ENCODE data around the gene LRBA. TPM values are rescaled to one million over a fixed set of nuclear protein-coding genes. Genes with fewer than 3 reads are reported as not detected.

Gene LRBA
- total and polyA plus RNA-seq, 2 of the 4 experiments (the other 2 are of a cell fraction), result 10.2 to 51.6 TPM

- peak; percentile 36 for DNase-seq
- Histone ChIP-seq H4K91ac (ENCODE audit: insufficient read depth, low read depth, low read length) (no peak overlapping the region), H3K36me3 (ENCODE audit: control insufficient read depth, insufficient read depth, low read length) (no peaks in the 10 kb centered on the region), H4K8ac (ENCODE audit: low read depth in 2 of 2, low read length in 2 of 2) (no peak overlapping the region), H3K4me2 (ENCODE audit: low read depth, low read length) (no peak overlapping the region), H2BK15ac (ENCODE audit: low read depth, low read length) (no peak overlapping the region), H3K23ac (ENCODE audit: low read depth, low read length) (no peak overlapping the region), H4K5ac (ENCODE audit: low read depth, low read length) (no peak overlapping the region), H3K56ac (ENCODE audit: extremely low read depth, insufficient read depth, low read length) (no peak overlapping the region), H2BK5ac (ENCODE audit: low read depth, low read length, poor library complexity, severe bottlenecking) (no peak overlapping the region), H3K4me3 (ENCODE audit: insufficient read depth, low read depth, low read length) (no peak overlapping the region), H3K79me1 (ENCODE audit: low read depth in 1 of 2, low read length in 2 of 2) (no peaks in the 10 kb centered on the region), H2AFZ (replicated peaks; ENCODE audit: low read length, poor library complexity) (no peak overlapping the region), H3K27ac (ENCODE audit: insufficient read depth, low read length) (no peak overlapping the region), H2BK20ac (ENCODE audit: low read depth, low read length) (no peak overlapping the region), H3K18ac (ENCODE audit: low read depth, low read length) (no peak overlapping the region), H3K27me3 (ENCODE audit: control insufficient read depth, insufficient read depth, low read length) (no peaks in the 10 kb centered on the region), H2AK9ac (replicated peaks; ENCODE audit: low read depth, low read length, poor library complexity) (no peak overlapping the region), H3K9me1 (ENCODE audit: insufficient read depth, low read length) (no peaks in the 10 kb centered on the region), H2BK120ac (ENCODE audit: low read depth, low read length) (no peak overlapping the region), H4K20me1 (ENCODE audit: insufficient read depth, low read length) (no peaks in the 10 kb centered on the region), H3K9me3 (ENCODE audit: control insufficient read depth, insufficient read depth, low read length) (no peaks in the 10 kb centered on the region), H2AK5ac (ENCODE audit: low read depth, low read length) (no peak overlapping the region), H3K14ac (replicated peaks; ENCODE audit: low read depth, low read length) (no peak overlapping the region), H3K4me1 (ENCODE audit: control insufficient read depth, insufficient read depth, low read length) (no peaks in the 10 kb centered on the region), H3K4ac (ENCODE audit: low read depth, low read length) (no peak overlapping the region), H3K9ac (ENCODE audit: low read depth, low read length) (no peak overlapping the region)
- CTCF ChIA-PET, result no interaction called here
- POLR2A ChIA-PET (ENCODE audit: unreplicated experiment), result no interaction called here
- peak; percentile 57 for ATAC-seq (ENCODE audit: low read depth)
- in situ Hi-C loops (cut with MboI; ENCODE audit: low sequenced_read_pairs), result no loop called here
- dilution Hi-C loops (cut with HindIII; ENCODE audit: low sequenced_read_pairs, unreplicated experiment), result no loop called here
- no CpG with 5 or more reads among the region's 1 CpG for WGBS, 2 experiments (ENCODE audit: extremely low coverage in 2 of 2, insufficient read length in 1 of 2)
- TF ChIP-seq FOS (IDR thresholded peaks at IDR 0.05; ENCODE audit: low read depth, low read length) (no peak), RAD21 (IDR thresholded peaks at IDR 0.05; ENCODE audit: low read length) (no peak), CHD1 (IDR thresholded peaks at IDR 0.05; ENCODE audit: low read depth, low read length) (no peak), BHLHE40 (IDR thresholded peaks at IDR 0.05; ENCODE audit: low read depth, low read length) (no peak), MAFK (IDR thresholded peaks at IDR 0.05; ENCODE audit: low read depth, low read length) (no peak), ELK1 (IDR thresholded peaks at IDR 0.05; ENCODE audit: borderline replicate concordance, low read depth, low read length) (no peak), POLR2A (IDR thresholded peaks at IDR 0.05; ENCODE audit: low read depth, low read length) (no peak), RFX5 (IDR thresholded peaks at IDR 0.05; ENCODE audit: low read depth, low read length) (no peak), MAZ (IDR thresholded peaks at IDR 0.05; ENCODE audit: borderline replicate concordance, low read depth, low read length) (no peak), CEBPB (IDR thresholded peaks at IDR 0.05; ENCODE audit: low read depth, low read length) (no peak), USF2 (IDR thresholded peaks at IDR 0.05; ENCODE audit: low read depth, low read length) (no peak), MXI1 (IDR thresholded peaks at IDR 0.05; ENCODE audit: borderline replicate concordance, low read depth, low read length) (no peak), CTCF (conservative IDR thresholded peaks at IDR 0.05; ENCODE audit: low read depth, low read length) (no peak), SMC3 (IDR thresholded peaks at IDR 0.05; ENCODE audit: low read depth, low read length) (no peak)
- intact Hi-C loops (cut with micrococcal nuclease), result no loop called here
- BruUV-seq (replicated peaks), result no TSS peak
Measured at GRCh38 chr4:151043803-151044515, 28.9 kb upstream of the LRBA start.
